ENCODE results near the gene ABCC4.
"Not testable (repeated sequence)": the region's sequence is repeated elsewhere in the genome, so short reads cannot be mapped to it uniquely, and the experiment has no call there.

ABCC4 gene

GRCh38 chr13:95168191-95168590 is 133.1 kb downstream of the ABCC4 start:
- ATAC-seq (replicated peaks; ENCODE audit: extremely low read depth, poor library complexity, severe bottlenecking) = no peak
- H3K4me1 Mint-ChIP-seq = no peaks in the 10 kb centered on the region
- peaks cover 10% of the 10 kb centered on the region for H3K36me3 Mint-ChIP-seq (ENCODE audit: insufficient read depth)
- no peak overlapping the region for H3K27ac Mint-ChIP-seq (ENCODE audit: low read depth)
- no peak for DNase-seq (ENCODE audit: low spot score in 2 of 2)
- H3K4me3 Mint-ChIP-seq = no peak overlapping the region
- no peaks in the 10 kb centered on the region for H3K27me3 Mint-ChIP-seq
- no peaks in the 10 kb centered on the region for H3K9me3 Mint-ChIP-seq

- not testable (repeated sequence) for H3K9me3 Mint-ChIP-seq; H3K4me3 Mint-ChIP-seq; H3K27me3 Mint-ChIP-seq; H3K4me1 Mint-ChIP-seq; H3K27ac Mint-ChIP-seq (ENCODE audit: low read depth); DNase-seq (ENCODE audit: low spot score in 2 of 2); ATAC-seq (replicated peaks; ENCODE audit: extremely low read depth, poor library complexity, severe bottlenecking)
- peaks cover 12% of the 10 kb centered on the region for H3K36me3 Mint-ChIP-seq (ENCODE audit: insufficient read depth)
Observed at GRCh38 chr13:95167003-95167402, 134.2 kb downstream of the ABCC4 start.

GRCh38 chr13:95164830-95165229 is 136.4 kb downstream of the ABCC4 start:
- H3K36me3 Mint-ChIP-seq (ENCODE audit: insufficient read depth) = peaks cover 11% of the 10 kb centered on the region
- H3K9me3 Mint-ChIP-seq = no peaks in the 10 kb centered on the region
- no peak overlapping the region for H3K27ac Mint-ChIP-seq (ENCODE audit: low read depth)
- no peaks in the 10 kb centered on the region for H3K27me3 Mint-ChIP-seq
- ATAC-seq (replicated peaks; ENCODE audit: extremely low read depth, poor library complexity, severe bottlenecking) (no peak), DNase-seq (ENCODE audit: low spot score in 2 of 2) (no peak)
- no peak overlapping the region for H3K4me3 Mint-ChIP-seq
- no peaks in the 10 kb centered on the region for H3K4me1 Mint-ChIP-seq

- DNase-seq (ENCODE audit: low spot score in 2 of 2) (no peak), ATAC-seq (replicated peaks; ENCODE audit: extremely low read depth, poor library complexity, severe bottlenecking) (no peak)
- no peaks in the 10 kb centered on the region for H3K9me3 Mint-ChIP-seq
- no peak overlapping the region for H3K4me3 Mint-ChIP-seq
- H3K36me3 Mint-ChIP-seq (ENCODE audit: insufficient read depth) = peaks cover 10% of the 10 kb centered on the region
- H3K27ac Mint-ChIP-seq (ENCODE audit: low read depth) = no peak overlapping the region
- H3K4me1 Mint-ChIP-seq = no peaks in the 10 kb centered on the region
- H3K27me3 Mint-ChIP-seq = no peaks in the 10 kb centered on the region
Observed at GRCh38 chr13:95160112-95160906, 140.9 kb downstream of the ABCC4 start.

- no peaks in the 10 kb centered on the region for H3K9me3 Mint-ChIP-seq
- no peak overlapping the region for H3K27ac Mint-ChIP-seq (ENCODE audit: low read depth)
- no peak for DNase-seq (ENCODE audit: low spot score in 2 of 2)
- H3K4me1 Mint-ChIP-seq = no peaks in the 10 kb centered on the region
- ATAC-seq (replicated peaks; ENCODE audit: extremely low read depth, poor library complexity, severe bottlenecking) = no peak
- no peak overlapping the region for H3K4me3 Mint-ChIP-seq
- H3K27me3 Mint-ChIP-seq = no peaks in the 10 kb centered on the region
- H3K36me3 Mint-ChIP-seq (ENCODE audit: insufficient read depth) = peaks cover 9% of the 10 kb centered on the region
Observed at GRCh38 chr13:95159458-95159857, 141.8 kb downstream of the ABCC4 start.

- H3K4me3 Mint-ChIP-seq = no peak overlapping the region
- peaks cover 4% of the 10 kb centered on the region for H3K36me3 Mint-ChIP-seq (ENCODE audit: insufficient read depth)
- H3K4me1 Mint-ChIP-seq = no peaks in the 10 kb centered on the region
- no peak for DNase-seq (ENCODE audit: low spot score in 2 of 2)
- H3K27me3 Mint-ChIP-seq = no peaks in the 10 kb centered on the region
- H3K27ac Mint-ChIP-seq (ENCODE audit: low read depth) = no peak overlapping the region
- H3K9me3 Mint-ChIP-seq = no peaks in the 10 kb centered on the region
- no peak for ATAC-seq (replicated peaks; ENCODE audit: extremely low read depth, poor library complexity, severe bottlenecking)
Observed at GRCh38 chr13:95156208-95156607, 145.0 kb downstream of the ABCC4 start.

GRCh38 chr13:95155504-95155903 is 145.7 kb downstream of the ABCC4 start:
- H3K27ac Mint-ChIP-seq (ENCODE audit: low read depth) = no peak overlapping the region
- H3K36me3 Mint-ChIP-seq (ENCODE audit: insufficient read depth) = peaks cover 2% of the 10 kb centered on the region
- no peak overlapping the region for H3K4me3 Mint-ChIP-seq
- DNase-seq (ENCODE audit: low spot score in 2 of 2) (no peak), ATAC-seq (replicated peaks; ENCODE audit: extremely low read depth, poor library complexity, severe bottlenecking) (no peak)
- H3K9me3 Mint-ChIP-seq = no peaks in the 10 kb centered on the region
- no peaks in the 10 kb centered on the region for H3K27me3 Mint-ChIP-seq
- H3K4me1 Mint-ChIP-seq = no peaks in the 10 kb centered on the region

- no peaks in the 10 kb centered on the region for H3K9me3 Mint-ChIP-seq
- no peak overlapping the region for H3K27ac Mint-ChIP-seq (ENCODE audit: low read depth)
- peaks cover 2% of the 10 kb centered on the region for H3K36me3 Mint-ChIP-seq (ENCODE audit: insufficient read depth)
- no peak overlapping the region for H3K4me3 Mint-ChIP-seq
- no peak for DNase-seq (ENCODE audit: low spot score in 2 of 2)
- H3K27me3 Mint-ChIP-seq = no peaks in the 10 kb centered on the region
- no peaks in the 10 kb centered on the region for H3K4me1 Mint-ChIP-seq
- no peak for ATAC-seq (replicated peaks; ENCODE audit: extremely low read depth, poor library complexity, severe bottlenecking)
Observed at GRCh38 chr13:95155093-95155492, 146.2 kb downstream of the ABCC4 start.

- DNase-seq (ENCODE audit: low spot score in 2 of 2) = no peak
- H3K27ac Mint-ChIP-seq (ENCODE audit: low read depth) = no peak overlapping the region
- no peak overlapping the region for H3K4me3 Mint-ChIP-seq
Observed at GRCh38 chr13:95154413-95154886, 146.8 kb downstream of the ABCC4 start.

GRCh38 chr13:95153647-95154412 is 147.4 kb downstream of the ABCC4 start:
- no peak for ATAC-seq (replicated peaks; ENCODE audit: extremely low read depth, poor library complexity, severe bottlenecking)
- no peak for DNase-seq (ENCODE audit: low spot score in 2 of 2)
- Mint-ChIP-seq H3K27me3 (no peaks in the 10 kb centered on the region), H3K4me1 (no peaks in the 10 kb centered on the region), H3K4me3 (no peak overlapping the region), H3K27ac (ENCODE audit: low read depth) (no peak overlapping the region), H3K9me3 (no peaks in the 10 kb centered on the region), H3K36me3 (ENCODE audit: insufficient read depth) (peaks cover 2% of the 10 kb centered on the region)

More at GRCh38 chr13:95154413-95154886, 146.8 kb downstream of the ABCC4 start:
- Mint-ChIP-seq H3K27me3 (no peaks in the 10 kb centered on the region), H3K36me3 (ENCODE audit: insufficient read depth) (peaks cover 2% of the 10 kb centered on the region), H3K9me3 (no peaks in the 10 kb centered on the region), H3K4me1 (no peaks in the 10 kb centered on the region)
- ATAC-seq (replicated peaks; ENCODE audit: extremely low read depth, poor library complexity, severe bottlenecking) = no peak

GRCh38 chr13:95151942-95152587 is 149.2 kb downstream of the ABCC4 start:
- Mint-ChIP-seq H3K27ac (ENCODE audit: low read depth) (no peak overlapping the region), H3K36me3 (ENCODE audit: insufficient read depth) (peaks cover 2% of the 10 kb centered on the region), H3K9me3 (no peaks in the 10 kb centered on the region), H3K4me3 (no peak overlapping the region), H3K27me3 (no peaks in the 10 kb centered on the region), H3K4me1 (no peaks in the 10 kb centered on the region)
- no peak for DNase-seq (ENCODE audit: low spot score in 2 of 2)
- no peak for ATAC-seq (replicated peaks; ENCODE audit: extremely low read depth, poor library complexity, severe bottlenecking)

- Mint-ChIP-seq H3K4me3 (no peak overlapping the region), H3K27me3 (no peaks in the 10 kb centered on the region), H3K4me1 (no peaks in the 10 kb centered on the region), H3K27ac (ENCODE audit: low read depth) (no peak overlapping the region), H3K9me3 (no peaks in the 10 kb centered on the region), H3K36me3 (ENCODE audit: insufficient read depth) (peaks cover 2% of the 10 kb centered on the region)
- DNase-seq (ENCODE audit: low spot score in 2 of 2) = no peak
- no peak for ATAC-seq (replicated peaks; ENCODE audit: extremely low read depth, poor library complexity, severe bottlenecking)
Observed at GRCh38 chr13:95150555-95150954, 150.7 kb downstream of the ABCC4 start.

All from central memory CD8-positive, alpha-beta T cell (primary cell).